SK-N-SH (cell line): ENCODE results near the gene HDAC8. TPM values are rescaled to one million over a fixed set of nuclear protein-coding genes. Genes with fewer than 3 reads are reported as not detected.

ENCODE experiments used
- CTCF ChIA-PET: fragments of 300-600, 350-600 bp; formaldehyde crosslinking; extraction: SDS; loops from one replicate; lab custom pipeline; 2021; lab: Yijun Ruan, JAX
- POLR2A ChIA-PET: fragments of 350-600 bp; sonication (Branson Sonifier 250); formaldehyde crosslinking; extraction: SDS; loops from one replicate; lab custom pipeline; 2020; ENCODE audit warnings: antibody characterized with exemption, inconsistent platforms; lab: Yijun Ruan, JAX
- DNase-seq: peaks from one replicate; pipeline ENCODE4 v3.0.0; 2012
- H2AFZ ChIP-seq: fragments of 200-600 bp; sonication (generic); 2 replicates; pipeline ENCODE4 v1.8.1; 2016; ENCODE audit warnings: antibody characterized with exemption, mild to moderate bottlenecking, low read depth
- H3F3A ChIP-seq: fragments of 200-600 bp; sonication (generic); replicated peaks from 2 replicates; pipeline ENCODE3; 2016; ENCODE audit warnings: antibody characterized with exemption, mild to moderate bottlenecking; ENCODE audit not compliant: insufficient read depth
- H3K27ac ChIP-seq, 2 experiments: fragments of 200-500 bp in 1 of 2; fragments of 200-600 bp in 1 of 2; sonication (Bioruptor generic) in 1 of 2; sonication (generic), shearing (Covaris generic) in 1 of 2; 2 replicates each; pipeline versions ENCODE4 v1.5.1 to v1.6.1; 2014 to 2016; ENCODE audit warnings: low read depth in 2 of 2, inconsistent platforms in 1 of 2, low read length in 1 of 2, mild to moderate bottlenecking in 1 of 2, mixed read lengths in 1 of 2
- H3K27me3 ChIP-seq: fragments of 200-600 bp; sonication (generic), shearing (Covaris generic); 2 replicates; pipeline ENCODE4 v1.6.1; 2016; ENCODE audit warnings: mixed run types; ENCODE audit not compliant: insufficient read depth
- H3K36me3 ChIP-seq, 2 experiments: fragments of 200-500 bp in 1 of 2; fragments of 200-600 bp in 1 of 2; sonication (Bioruptor generic) in 1 of 2; sonication (generic) in 1 of 2; replicated peaks in 1 of 2; 2 replicates each; pipeline versions ENCODE3 to v1.5.1; 2014 to 2016; ENCODE audit warnings: low read length in 1 of 2, mild to moderate bottlenecking in 1 of 2; ENCODE audit not compliant: insufficient read depth in 2 of 2, control insufficient read depth in 1 of 2
- H3K4me1 ChIP-seq, 2 experiments: fragments of 200-500 bp in 1 of 2; fragments of 200-600 bp in 1 of 2; sonication (Bioruptor generic) in 1 of 2; sonication (generic), shearing (Covaris generic) in 1 of 2; 2 replicates each; pipeline versions ENCODE4 v1.5.1 to v1.6.1; 2014 to 2016; ENCODE audit warnings: low read depth in 1 of 2, low read length in 1 of 2, mixed run types in 1 of 2; ENCODE audit not compliant: insufficient read depth in 2 of 2, control insufficient read depth in 1 of 2
- H3K4me2 ChIP-seq: fragments of 200-600 bp; sonication (generic), shearing (Covaris generic); 2 replicates; pipeline ENCODE4 v1.6.1; 2017; ENCODE audit warnings: mixed run types
- H3K4me3 ChIP-seq, 2 experiments: fragments of 200-500 bp in 1 of 2; fragments of 200-600 bp in 1 of 2; sonication (Bioruptor generic) in 1 of 2; sonication (generic), shearing (Covaris generic) in 1 of 2; 2 replicates each; pipeline versions ENCODE4 v1.5.1 to v1.8.1; 2014 to 2016; ENCODE audit warnings: low read depth in 2 of 2, inconsistent platforms in 1 of 2, low read length in 1 of 2, mild to moderate bottlenecking in 1 of 2, mixed read lengths in 1 of 2, moderate library complexity in 1 of 2
- H3K79me2 ChIP-seq: fragments of 200-600 bp; sonication (generic); 2 replicates; pipeline ENCODE4 v1.8.1; 2017; ENCODE audit warnings: mild to moderate bottlenecking; ENCODE audit not compliant: insufficient read depth
- H3K9ac ChIP-seq: fragments of 200-600 bp; sonication (generic); 2 replicates; pipeline ENCODE4 v1.6.1; 2017; ENCODE audit warnings: mixed run types
- H3K9me2 ChIP-seq: fragments of 200-600 bp; sonication (generic); 2 replicates; pipeline ENCODE4 v1.6.1; 2017; ENCODE audit warnings: mixed run types
- H3K9me3 ChIP-seq: fragments of 200-600 bp; sonication (generic); 2 replicates; pipeline ENCODE4 v1.6.1; 2017; ENCODE audit warnings: mixed run types, mild to moderate bottlenecking, moderate library complexity
- H4K20me1 ChIP-seq: fragments of 200-600 bp; sonication (generic); 2 replicates; pipeline ENCODE4 v1.6.1; 2017; ENCODE audit warnings: mild to moderate bottlenecking, mixed run types; ENCODE audit not compliant: insufficient read depth
- CHD2 ChIP-seq: fragments of 150-350 bp; IDR thresholded peaks from 2 replicates; pipeline ENCODE4 v1.6.1; 2018; ENCODE audit warnings: low read length; ENCODE audit not compliant: partially characterized antibody
- CTCF ChIP-seq: fragments of 200-600 bp; sonication (generic); IDR thresholded peaks from 2 replicates; pipeline ENCODE4 v1.6.1; 2017; ENCODE audit warnings: antibody characterized with exemption, mild to moderate bottlenecking, moderate library complexity
- ELF1 ChIP-seq: IDR thresholded peaks from 2 replicates; pipeline ENCODE4 v1.4.0; 2012
- EZH2phosphoT487 ChIP-seq: fragments of 200-600 bp; sonication (generic); IDR thresholded peaks from 2 replicates; pipeline ENCODE4 v1.6.1; 2017; ENCODE audit warnings: low read depth, mixed run types, mild to moderate bottlenecking, antibody characterized with exemption, moderate library complexity, borderline replicate concordance
- FOSL2 ChIP-seq: IDR thresholded peaks from 2 replicates; pipeline ENCODE4 v1.4.0; 2012; ENCODE audit warnings: low read depth, mild to moderate bottlenecking, moderate library complexity, borderline replicate concordance
- FOXM1 ChIP-seq: IDR thresholded peaks from 2 replicates; pipeline ENCODE4 v1.4.0; 2012; ENCODE audit warnings: low read depth, mild to moderate bottlenecking
- GABPA ChIP-seq: IDR thresholded peaks from 2 replicates; pipeline ENCODE4 v1.4.0; 2012; ENCODE audit warnings: low read depth, mild to moderate bottlenecking
- MXI1 ChIP-seq: IDR thresholded peaks from 2 replicates; pipeline ENCODE4 v1.6.1; 2012; ENCODE audit warnings: mild to moderate bottlenecking, low read depth, low read length, improper control_type of control experiment
- NFIC ChIP-seq: IDR thresholded peaks from 2 replicates; pipeline ENCODE4 v1.4.0; 2012; ENCODE audit warnings: borderline replicate concordance
- PBX3 ChIP-seq: IDR thresholded peaks from 2 replicates; pipeline ENCODE4; 2012
- REST ChIP-seq: IDR thresholded peaks from 2 replicates; pipeline ENCODE4 v1.6.1; 2012; ENCODE audit warnings: mild to moderate bottlenecking, low read depth, low read length, moderate library complexity
- RFX5 ChIP-seq: IDR thresholded peaks from 2 replicates; pipeline ENCODE4 v1.6.1; 2012; ENCODE audit warnings: mild to moderate bottlenecking, improper control_type of control experiment, low read length
- RXRA ChIP-seq: IDR thresholded peaks from 2 replicates; pipeline ENCODE4 v1.4.0; 2012; ENCODE audit warnings: low read depth, mild to moderate bottlenecking, borderline replicate concordance
- SMC3 ChIP-seq: IDR thresholded peaks from 2 replicates; pipeline ENCODE4 v1.6.1; 2012; ENCODE audit warnings: low read depth, low read length, improper control_type of control experiment
- TAF1 ChIP-seq: IDR thresholded peaks from 2 replicates; pipeline ENCODE4 v1.6.1; 2012; ENCODE audit warnings: low read depth, mild to moderate bottlenecking, low read length, moderate library complexity, borderline replicate concordance
- TCF12 ChIP-seq: IDR thresholded peaks from 2 replicates; pipeline ENCODE4 v1.4.0; 2012
- TEAD4 ChIP-seq: IDR thresholded peaks from 2 replicates; pipeline ENCODE4 v1.4.0; 2012; ENCODE audit warnings: mild to moderate bottlenecking, borderline replicate concordance; ENCODE audit not compliant: insufficient read depth
- YY1 ChIP-seq: IDR thresholded peaks from 2 replicates; pipeline ENCODE4 v1.4.0; 2012; ENCODE audit warnings: low read depth, mild to moderate bottlenecking
- WGBS: methylation state at CpG from one replicate; pipeline ENCODE4 v1.1.6; 2017; ENCODE audit warnings: low lambda C conversion rate; 5-methylcytosine and 5-hydroxymethylcytosine counted together
- polyA plus RNA-seq, 3 experiments: library from polyadenylated mRNA; depleted of rRNA; stranded (reverse); fragments of >200 nt; gene quantifications; 2 replicates each; pipeline ENCODE4 v1.2.3, GENCODE V29; 2012
- TF ChIP-seq, protein P1 (sequence below): IDR thresholded peaks from 2 replicates; pipeline ENCODE4 v1.4.0; 2012; ENCODE audit warnings: low read depth, borderline replicate concordance
- TF ChIP-seq, protein P2 (sequence below): IDR thresholded peaks from 2 replicates; pipeline ENCODE4 v1.4.0; 2012; ENCODE audit warnings: low read depth, borderline replicate concordance

HDAC8 gene
- polyA plus RNA-seq, 1 of the 3 experiments (the other 2 are of a cell fraction): 30.6 TPM

GRCh38 chrX:72536542-72536941, 36.1 kb downstream of the HDAC8 start:
- Histone ChIP-seq H3K4me2 (no peak overlapping the region), H3K36me3 (peaks cover 0 to 13% of the 10 kb centered on the region in 2 experiments), H3K4me1 (no peaks in the 10 kb centered on the region), H3K27me3 (no peaks in the 10 kb centered on the region), H3F3A (no peaks in the 10 kb centered on the region)
- POLR2A ChIA-PET: no interaction called here
- DNase-seq: no peak
- TF ChIP-seq TCF12: no peak
- TF ChIP-seq ELF1: no peak
- no peak for TF ChIP-seq NFIC
- no peak for TF ChIP-seq SMC3
- no peak for TF ChIP-seq MXI1
- TF ChIP-seq REST: no peak
- no peak for TF ChIP-seq PBX3
- no peak for TF ChIP-seq TEAD4
- TF ChIP-seq GABPA: no peak
- no peak for TF ChIP-seq EZH2phosphoT487
- no peak for TF ChIP-seq CHD2
- no peak for TF ChIP-seq RXRA
- no peak for TF ChIP-seq YY1
- no peak for TF ChIP-seq FOXM1
- TF ChIP-seq, protein P1, sequence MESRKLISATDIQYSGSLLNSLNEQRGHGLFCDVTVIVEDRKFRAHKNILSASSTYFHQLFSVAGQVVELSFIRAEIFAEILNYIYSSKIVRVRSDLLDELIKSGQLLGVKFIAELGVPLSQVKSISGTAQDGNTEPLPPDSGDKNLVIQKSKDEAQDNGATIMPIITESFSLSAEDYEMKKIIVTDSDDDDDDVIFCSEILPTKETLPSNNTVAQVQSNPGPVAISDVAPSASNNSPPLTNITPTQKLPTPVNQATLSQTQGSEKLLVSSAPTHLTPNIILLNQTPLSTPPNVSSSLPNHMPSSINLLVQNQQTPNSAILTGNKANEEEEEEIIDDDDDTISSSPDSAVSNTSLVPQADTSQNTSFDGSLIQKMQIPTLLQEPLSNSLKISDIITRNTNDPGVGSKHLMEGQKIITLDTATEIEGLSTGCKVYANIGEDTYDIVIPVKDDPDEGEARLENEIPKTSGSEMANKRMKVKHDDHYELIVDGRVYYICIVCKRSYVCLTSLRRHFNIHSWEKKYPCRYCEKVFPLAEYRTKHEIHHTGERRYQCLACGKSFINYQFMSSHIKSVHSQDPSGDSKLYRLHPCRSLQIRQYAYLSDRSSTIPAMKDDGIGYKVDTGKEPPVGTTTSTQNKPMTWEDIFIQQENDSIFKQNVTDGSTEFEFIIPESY: no peak
- TF ChIP-seq FOSL2: no peak
- TF ChIP-seq CTCF: no peak
- TF ChIP-seq RFX5: no peak
- TF ChIP-seq, protein P2, sequence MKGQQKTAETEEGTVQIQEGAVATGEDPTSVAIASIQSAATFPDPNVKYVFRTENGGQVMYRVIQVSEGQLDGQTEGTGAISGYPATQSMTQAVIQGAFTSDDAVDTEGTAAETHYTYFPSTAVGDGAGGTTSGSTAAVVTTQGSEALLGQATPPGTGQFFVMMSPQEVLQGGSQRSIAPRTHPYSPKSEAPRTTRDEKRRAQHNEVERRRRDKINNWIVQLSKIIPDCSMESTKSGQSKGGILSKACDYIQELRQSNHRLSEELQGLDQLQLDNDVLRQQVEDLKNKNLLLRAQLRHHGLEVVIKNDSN: no peak
- TF ChIP-seq TAF1: no peak
- TF ChIP-seq, all 33 proteins: peak for 0
- Histone ChIP-seq H3K4me3 (no peak overlapping the region), H3K9ac (no peak overlapping the region), H3K9me2 (no peaks in the 10 kb centered on the region), H4K20me1 (peaks cover 7% of the 10 kb centered on the region; the same call in 1 of the 2 replicates), H3K79me2 (no peaks in the 10 kb centered on the region), H3K27ac (no peak overlapping the region), H3K9me3 (no peaks in the 10 kb centered on the region), H2AFZ (no peak overlapping the region)
- CTCF ChIA-PET: interaction anchor here (1.2 kb wide), 1 partner anchor 238 kb away, joined by 3 read pairs; no protein-coding TSS in a partner anchor
- 97% methylated on average over 1 of the region's 1 CpG for WGBS
